HG03565 (cell line): Measurements from ENCODE around the gene EBNA1BP2.
"Not testable (repeated sequence)": the region's sequence is repeated elsewhere in the genome, so short reads cannot be mapped to it uniquely, and the experiment has no call there.

ENCODE experiments used
- ATAC-seq: cut with Tn5 transposase; IDR thresholded peaks from one replicate; pipeline ENCODE4 v1.9.1; 2021; ENCODE audit warnings: mild to moderate bottlenecking, moderate library complexity; ENCODE audit not compliant: unreplicated experiment

The EBNA1BP2 gene

DNA sequence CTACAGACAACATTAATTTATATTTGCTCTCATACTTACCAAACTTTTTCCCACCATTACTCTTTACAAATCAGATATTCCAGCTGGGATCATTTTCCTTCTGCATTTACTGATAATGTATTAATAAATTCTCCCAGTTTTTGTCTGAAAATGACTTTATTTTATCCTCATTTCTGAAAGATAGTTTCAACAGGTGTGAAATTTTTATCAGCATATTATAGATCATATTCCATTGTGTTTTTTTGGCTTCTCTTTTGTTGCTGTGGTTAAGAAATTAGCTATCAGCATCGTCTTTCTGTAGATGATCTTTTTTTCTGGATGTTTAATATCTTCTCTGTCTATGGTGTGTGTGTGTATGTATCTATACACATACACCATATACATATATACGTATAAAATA, 2.8 kb upstream of the EBNA1BP2 start:
- ATAC-seq, result no peak

DNA sequence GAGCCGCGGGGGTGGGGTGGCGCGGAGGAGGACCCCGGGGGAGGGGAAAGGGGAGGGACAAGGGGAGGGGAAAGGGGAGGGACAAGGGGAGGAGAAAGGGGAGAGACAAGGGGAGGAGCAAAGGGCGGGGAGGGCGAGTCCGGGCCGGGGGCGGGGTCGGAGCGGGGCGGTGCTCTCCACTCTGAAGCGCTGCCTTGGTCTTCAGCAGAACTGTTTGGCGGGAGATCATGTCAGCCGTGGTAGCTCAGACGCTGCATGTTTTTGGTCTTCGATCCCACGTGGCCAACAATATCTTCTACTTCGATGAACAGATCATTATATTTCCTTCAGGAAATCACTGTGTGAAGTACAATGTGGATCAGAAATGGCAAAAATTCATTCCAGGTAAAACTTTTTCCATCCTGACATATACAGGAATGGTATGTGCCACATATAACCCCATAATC, 460 bp upstream of the EBNA1BP2 start:
- ATAC-seq, result no peak

DNA sequence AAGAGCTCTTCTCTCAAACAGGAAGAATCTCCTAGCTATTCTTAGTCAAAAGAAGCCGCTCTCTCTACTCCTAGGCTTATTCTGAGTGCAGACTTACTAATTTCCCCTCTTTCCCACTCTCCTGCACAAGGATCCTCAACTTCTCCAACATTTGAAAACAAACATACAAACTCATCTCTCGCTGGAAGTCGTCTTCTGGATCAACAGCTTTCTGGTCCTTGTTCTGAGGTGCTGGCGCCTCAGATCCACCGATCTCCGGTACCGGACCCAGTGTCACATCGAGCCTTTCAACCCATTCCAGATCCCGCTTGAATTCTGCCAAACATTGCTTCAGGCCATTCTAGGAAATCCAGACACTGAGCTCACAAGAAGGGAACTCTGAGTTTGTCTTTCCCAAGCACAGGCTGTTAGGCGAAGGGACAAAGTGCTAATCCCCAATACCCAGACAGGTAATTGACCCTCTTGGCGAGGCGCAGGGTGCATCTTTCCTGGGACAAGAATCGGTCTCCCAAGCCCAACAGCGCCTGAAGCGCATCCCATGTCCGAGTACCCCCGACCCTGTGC, 696 bp downstream of the EBNA1BP2 start:
- no peak for ATAC-seq

DNA sequence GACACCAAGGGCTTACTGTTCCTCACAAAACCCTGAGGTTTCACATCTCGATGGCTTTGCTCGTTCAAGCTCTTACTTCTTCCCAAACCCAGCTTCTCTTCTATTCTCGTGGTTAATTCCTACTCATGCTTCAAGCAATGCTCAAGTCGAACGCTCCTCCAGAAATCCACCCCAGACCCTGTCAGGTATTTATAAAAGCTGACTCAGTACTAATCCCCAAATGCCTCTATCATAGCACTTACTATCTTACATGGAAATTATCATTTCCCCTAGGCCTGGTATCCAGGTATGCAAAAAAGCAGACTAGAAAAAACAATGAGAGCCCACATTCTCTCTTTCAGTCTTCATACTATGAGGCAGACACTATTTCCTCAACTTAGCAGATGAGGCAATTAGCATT, 6.3 kb downstream of the EBNA1BP2 start:
- ATAC-seq, result no peak

DNA sequence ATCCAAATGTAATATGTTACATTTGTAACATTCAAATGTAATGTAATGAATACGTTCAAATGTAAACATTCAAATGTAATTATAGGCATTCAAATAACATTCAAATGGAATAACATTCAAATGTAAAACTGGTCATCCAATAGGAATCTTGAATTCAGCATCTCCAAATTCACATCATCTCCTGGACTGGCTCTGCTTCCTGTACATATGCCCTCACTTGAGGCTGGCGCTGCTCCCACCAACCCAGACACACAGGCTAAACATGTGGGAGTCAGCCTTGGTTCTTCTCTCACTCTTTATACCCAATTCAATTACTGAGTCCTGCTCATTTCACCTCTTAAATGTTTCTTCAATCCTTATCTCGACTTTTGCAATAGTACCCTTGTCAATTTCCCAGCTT, 6.9 kb downstream of the EBNA1BP2 start:
- ATAC-seq, result no peak

DNA sequence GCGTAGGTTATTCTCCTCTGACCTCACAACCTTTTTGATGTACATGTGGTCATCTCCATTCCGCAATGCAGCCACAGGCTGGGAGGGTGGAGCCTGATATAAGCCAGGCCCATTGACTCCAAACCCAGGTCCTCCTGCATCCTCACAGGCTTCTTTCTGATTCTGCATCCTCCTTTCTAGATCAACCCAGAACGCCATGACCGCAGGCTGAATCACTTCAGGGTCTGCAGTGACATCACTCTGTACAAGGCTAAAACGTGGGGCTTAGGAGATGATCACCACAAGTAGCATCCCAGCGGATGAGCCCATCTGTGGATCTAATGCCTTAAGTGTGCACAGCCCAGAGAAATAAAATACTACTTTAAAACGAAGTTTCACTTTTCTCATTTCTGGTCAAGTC, 16.1 kb downstream of the EBNA1BP2 start:
- ATAC-seq, result no peak

DNA sequence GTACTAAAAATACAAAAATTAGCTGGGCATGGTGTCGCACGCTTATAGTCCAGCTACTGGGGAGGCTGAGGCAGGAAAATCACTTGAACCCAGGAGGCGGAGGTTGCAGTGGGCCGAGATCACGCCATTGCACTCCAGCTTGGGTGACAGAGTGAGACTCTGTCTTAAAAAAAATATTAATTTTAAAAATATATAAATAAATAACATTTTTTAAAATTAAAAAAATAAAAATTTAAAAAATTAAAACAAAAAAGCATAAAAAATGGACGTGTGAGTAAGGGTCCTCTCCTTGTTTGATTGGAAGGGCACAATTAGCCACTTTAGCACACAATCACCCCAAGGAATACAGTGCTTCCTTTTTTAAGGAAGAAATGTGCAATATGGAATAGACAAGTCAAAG, 18.6 kb downstream of the EBNA1BP2 start:
- ATAC-seq, result no peak

DNA sequence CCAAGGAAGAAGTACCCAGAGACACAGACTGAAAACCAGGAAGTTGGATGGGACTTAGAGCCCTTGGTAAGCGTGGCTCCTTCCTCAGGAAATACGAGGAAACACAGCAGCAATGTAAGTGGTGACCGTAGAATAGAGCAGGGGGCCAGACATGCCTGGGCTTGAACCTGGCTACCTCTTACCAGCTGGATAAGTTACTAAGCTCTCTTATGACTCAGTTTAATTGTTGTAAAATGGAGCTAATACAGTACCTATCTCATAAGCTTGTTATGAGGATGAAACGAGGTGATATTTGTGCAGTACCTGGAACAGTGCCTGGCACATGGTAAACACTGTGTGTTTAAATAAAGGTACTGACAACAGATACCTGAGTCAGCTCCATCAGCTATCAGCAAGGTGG, 19.2 kb downstream of the EBNA1BP2 start:
- ATAC-seq, result no peak

DNA sequence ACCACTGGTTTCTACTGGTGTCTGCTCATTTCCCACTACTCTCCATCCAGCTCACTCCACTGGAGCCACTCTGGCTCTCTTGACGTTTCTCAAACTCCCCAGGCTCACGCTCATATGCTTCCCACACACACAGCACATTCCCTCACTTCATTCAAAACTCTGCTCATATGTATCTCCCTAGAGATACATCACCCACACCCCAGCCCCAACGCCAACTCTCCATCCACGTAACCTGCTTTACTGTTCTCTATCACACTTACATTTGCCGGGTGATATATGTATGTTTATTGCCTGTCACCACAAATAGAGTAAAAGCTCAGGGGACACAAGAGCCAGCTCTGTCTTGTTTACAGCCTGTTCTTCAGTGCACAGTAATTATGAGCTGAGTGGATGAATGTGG, 22.2 kb downstream of the EBNA1BP2 start:
- no peak for ATAC-seq

DNA sequence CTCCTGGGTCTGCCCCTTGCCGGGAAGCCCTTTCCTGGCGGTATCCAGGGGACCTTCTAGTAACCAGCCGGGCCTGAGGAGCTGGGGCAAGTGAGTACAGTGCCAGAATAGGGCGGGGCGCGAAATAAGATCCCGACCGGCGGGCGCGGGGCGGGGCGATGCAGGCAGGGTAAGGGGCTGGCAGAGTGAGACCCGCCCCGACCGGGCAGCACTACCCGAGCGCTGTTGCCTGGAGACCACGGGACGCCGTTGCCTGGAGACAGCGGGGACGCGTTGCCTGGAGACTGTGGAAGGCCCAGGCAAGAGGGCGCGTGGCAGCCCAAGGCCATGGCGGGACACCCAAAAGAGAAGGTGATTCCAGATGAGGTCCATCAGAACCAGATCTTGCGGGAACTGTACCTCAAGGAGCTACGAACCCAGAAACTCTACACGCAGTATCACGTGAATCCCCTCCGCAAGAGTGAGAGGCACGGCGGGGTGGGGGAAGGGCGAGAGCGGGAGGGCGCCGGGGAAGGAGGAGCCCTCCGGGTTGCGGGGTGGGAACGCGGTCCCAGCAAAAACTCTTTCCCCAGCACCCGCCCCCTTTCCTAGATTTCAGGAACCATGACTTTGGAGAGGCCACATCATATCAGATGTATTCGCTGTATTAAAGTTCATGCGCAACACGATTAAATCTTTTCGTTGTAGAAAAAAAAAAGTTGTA, 24.3 kb downstream of the EBNA1BP2 start:
- no peak for ATAC-seq

DNA sequence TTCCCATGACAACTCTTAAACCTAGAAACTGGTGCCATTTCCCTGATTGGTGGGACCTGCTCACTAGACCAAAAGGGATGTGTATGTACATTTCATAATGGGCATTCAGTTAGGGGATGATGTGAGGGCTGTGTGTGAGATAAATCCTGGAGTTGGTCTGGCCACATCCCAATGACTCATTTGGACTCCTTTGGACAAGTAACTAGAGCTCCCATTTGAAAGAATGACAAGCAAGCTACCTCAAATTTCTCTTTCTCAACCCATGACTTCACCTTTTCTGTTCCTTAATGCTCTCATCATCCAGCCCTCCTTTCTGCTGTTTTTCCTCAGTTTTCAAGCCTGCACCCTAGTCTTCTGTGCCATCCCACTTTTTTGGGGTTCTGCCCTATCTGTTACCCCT, 27.9 kb downstream of the EBNA1BP2 start:
- no peak for ATAC-seq

DNA sequence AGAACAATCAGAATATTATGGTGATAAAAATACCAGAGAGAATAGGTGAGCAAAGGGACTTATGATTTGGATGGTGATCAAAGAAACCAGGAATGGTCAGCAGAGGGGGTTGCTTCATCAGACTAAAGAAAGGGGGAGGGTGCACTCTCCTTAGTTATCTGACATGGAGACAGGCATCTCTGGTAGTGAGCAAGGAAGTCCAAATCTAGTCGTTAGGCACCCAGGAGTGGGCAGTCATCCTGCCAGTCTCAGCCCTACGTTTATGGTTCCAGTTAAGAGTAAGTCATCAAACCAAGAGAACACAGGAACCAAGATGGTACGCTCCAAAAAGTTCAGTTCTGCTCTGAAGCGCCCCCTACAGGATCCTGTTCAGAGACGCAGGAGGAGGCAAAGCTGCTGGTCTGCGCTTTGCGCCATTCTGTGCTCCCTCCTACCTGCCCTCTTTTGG, 28.6 kb downstream of the EBNA1BP2 start:
- ATAC-seq, result no peak

DNA sequence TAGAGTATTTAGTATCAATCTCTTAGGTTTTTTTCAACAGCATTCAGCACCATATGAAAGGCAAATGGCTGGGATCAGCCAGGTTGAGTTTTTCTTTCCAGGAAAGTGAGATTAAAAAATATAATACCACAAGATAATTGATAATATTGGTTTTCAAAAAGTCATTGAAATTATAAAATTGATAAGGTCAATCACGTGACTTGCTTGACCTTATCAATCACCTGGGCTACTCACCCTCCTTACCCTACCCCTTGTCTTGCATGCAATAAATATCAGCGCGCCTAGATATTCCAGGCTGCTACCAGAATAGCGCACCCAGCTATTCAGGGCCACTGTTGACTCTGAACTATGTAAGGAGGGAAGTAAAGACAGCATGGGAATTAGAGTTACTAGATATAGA, 31.5 kb downstream of the EBNA1BP2 start:
- ATAC-seq, result no peak

DNA sequence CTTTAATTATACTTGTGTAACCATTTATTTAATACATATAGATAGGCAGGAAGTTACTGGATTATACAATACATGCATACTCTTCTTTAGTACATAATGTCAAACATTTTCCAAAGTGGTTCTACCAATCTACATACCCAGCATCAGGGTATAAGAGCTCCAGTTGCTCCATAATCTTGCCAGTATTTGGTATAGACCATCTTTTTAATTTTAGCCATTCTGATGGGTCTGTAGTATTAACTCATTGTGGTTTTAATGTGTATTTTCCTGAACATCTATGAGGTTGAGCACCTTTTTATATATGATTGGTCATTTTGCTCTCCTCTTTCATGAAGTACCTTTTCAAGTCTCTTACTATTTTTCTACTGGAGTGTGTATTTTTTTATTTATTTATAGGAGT, 32.1 kb downstream of the EBNA1BP2 start:
- ATAC-seq, result no peak

DNA sequence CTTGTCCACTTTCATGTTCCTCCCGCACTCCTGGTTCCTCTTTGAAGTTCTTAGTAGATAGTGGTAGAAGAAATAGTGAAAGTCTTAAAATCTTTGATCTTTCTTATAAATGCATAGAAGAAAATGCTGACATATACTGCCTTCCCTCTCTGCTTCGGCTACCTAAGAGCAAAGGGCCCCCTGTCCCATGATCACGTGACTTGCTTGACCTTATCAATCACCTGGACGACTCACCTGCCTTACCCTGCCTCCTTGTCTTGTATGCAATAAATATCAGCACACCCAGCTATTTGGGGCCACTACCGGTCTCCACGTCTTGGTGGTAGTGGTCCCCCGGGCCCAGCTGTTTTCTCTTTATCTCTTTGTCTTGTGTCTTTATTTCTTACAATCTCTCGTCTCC, 32.8 kb downstream of the EBNA1BP2 start:
- not testable (repeated sequence) for ATAC-seq

DNA sequence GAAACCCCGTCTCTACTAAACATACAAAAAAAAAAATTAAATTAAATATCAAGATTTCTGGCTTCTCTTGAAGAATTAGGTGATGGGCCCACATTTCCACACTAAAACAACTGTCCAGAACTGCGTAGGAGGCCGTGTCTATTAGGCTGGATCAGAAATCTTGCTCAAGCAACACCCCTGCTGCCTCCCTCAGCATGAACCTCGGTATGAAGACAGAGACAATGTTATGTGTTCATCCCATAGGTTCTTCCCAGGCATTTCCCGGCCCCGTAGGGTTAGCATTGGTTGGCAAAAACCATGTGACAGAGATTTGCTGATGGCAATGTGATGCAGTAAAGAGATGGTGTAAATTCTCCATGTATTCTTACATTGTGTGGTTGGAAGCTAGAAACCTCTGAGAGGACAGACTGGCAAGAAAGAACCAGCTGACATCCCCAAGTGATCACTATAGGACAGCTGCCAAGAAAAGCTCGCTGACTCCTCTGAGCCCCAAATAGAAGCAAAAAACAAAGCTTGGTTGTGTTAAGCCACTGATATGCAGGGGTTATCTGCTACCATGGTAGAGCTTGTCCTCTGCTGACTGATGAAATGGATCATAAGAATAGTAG, 34.5 kb downstream of the EBNA1BP2 start:
- ATAC-seq, result no peak

DNA sequence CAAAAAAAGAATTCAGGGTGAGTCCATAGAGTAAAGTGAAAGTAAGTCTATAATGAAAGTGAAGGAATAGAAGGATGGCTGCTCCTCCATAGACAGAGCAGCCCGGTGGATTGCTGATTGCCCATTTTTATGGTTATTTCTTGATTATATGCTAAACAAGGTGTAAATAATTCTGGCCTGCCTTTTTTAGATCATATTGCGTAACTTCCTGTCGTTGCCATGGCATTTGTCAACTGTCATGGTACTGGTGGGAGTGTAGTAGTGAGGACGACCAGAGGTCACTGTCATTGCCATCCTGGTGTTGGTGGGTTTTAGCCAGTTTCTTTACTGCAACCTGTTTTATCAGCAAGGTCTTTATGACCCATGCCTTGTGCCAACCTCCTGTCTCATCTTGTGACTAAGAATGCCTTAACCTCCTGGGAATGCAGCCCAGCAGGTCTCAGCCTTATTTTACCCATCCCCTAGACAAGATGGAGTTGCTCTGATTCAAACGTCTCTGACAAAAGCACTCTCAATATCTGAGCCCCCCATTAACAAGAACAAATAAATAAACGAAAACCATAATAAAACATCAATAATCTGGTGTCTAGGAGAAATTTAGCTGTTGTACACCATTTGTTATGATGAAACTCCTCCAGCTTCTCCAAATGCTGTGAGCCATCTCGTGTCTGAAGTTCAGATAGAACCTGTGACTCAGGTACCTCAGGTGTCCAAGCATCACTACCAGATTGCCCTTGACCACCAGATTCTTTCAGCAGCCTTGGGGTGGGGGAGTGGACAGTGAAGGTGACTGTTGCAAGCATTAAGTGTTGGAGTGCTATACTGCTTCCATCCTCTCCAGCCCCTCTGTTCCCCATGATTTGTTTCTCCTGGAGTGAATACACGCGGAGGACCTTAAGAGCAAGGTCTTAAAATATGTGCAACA, 36.0 kb downstream of the EBNA1BP2 start:
- no peak for ATAC-seq

DNA sequence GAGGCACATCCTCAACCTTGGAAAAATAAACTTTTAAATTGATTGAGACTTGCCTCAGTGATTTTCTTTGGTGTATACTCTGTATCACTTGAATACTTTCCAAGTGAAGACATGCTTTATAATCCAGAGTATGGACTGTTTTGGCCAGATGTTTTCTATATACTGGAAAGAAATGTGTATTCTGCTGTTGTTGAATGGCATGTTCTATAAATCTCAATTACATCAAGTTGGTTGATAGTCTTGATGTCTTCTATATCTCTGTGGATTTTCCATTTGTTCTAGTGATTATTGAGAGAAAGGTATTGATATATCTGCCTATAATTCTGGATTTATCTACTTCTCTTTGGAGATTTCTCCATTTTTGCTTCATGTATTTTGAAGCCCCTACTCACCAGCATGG, 37.5 kb downstream of the EBNA1BP2 start:
- ATAC-seq, result no peak

DNA sequence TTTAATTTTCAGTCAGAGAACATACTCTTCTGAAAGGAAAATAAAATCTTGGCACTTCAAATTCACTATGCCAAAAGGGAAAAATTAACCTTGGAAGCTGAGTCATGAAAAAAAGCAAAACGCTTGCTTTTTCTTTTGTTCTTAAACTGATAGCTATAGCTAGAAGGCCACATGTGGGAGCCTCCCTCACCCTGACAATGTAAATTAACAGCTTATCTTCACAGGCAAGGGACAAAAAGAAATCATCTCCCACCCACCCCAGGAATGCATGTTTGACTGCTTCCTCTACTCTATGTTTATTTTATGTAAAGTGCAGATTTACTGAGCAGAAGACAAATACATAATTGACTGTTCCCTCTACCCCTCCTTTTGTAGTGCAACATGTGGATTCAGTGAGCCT, 38.0 kb downstream of the EBNA1BP2 start:
- ATAC-seq, result no peak

DNA sequence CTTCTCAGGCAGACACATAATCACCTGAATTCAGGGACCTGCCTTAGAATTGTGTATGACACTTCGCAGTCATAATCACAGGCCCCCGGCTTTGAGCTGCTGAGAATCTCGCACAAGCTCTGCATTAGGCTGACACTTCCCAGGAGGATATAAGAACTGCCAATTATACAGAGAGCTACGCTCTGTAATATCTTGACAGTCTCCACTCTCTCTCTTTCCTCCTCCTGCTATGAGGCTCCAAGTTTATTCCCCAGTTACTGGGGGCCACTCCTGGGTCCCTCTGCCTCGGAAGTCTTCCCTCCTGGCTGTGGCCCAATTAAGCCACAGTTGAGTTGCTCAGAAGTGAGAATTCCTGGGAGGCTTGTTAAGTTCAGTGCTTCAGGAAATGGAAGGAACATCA, 42.7 kb downstream of the EBNA1BP2 start:
- no peak for ATAC-seq

DNA sequence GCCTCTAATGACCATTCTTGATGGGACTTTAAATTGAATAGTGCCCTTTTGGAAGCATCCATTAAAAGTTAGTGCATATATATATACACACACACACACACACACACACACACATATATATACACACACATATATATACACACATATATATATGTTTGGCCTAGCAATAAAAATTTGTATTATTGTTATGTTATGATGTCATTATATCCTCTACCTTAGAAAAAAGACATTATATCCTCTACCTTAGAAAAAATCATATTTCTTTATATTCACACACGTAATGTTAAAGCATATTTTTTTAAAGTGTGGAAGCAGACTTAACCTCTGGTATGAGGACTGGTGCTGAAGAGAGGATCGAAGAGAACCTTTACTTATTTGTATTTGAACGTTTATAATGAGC, 43.3 kb downstream of the EBNA1BP2 start:
- no peak for ATAC-seq
